Heart right ventricle (tissue), 16 donors: ENCODE measurements around the gene OR6B2. TPM values are rescaled to one million over a fixed set of nuclear protein-coding genes. Genes with fewer than 3 reads are reported as not detected.

Experiments used
- ATAC-seq, 8 donors: fragments of 200-7000 bp; cut with Tn5 transposase; one replicate each; pipeline ENCODE4 v1.9.1; 2020; ENCODE audit warnings: mild to moderate bottlenecking in 8 of 8, moderate library complexity in 8 of 8, moderate number of reproducible peaks in 1 of 8
- DNase-seq, 2 donors: peaks; one replicate each; pipeline ENCODE4 v3.0.0-alpha.2; 2020
- H3K27ac ChIP-seq, 10 donors: fragments of 200-600 bp; sonication (generic) in 2 of 10; one replicate each; pipeline versions ENCODE4 v1.5.0 to v1.8.0; 2020 to 2022; ENCODE audit warnings: mild to moderate bottlenecking in 3 of 10
- H3K27me3 ChIP-seq, 7 donors: fragments of 200-600 bp; one replicate each; pipeline ENCODE4 v1.8.0; 2021 to 2022; ENCODE audit warnings: mild to moderate bottlenecking in 2 of 7
- H3K36me3 ChIP-seq, 9 donors: fragments of 200-600 bp; sonication (generic) in 1 of 9; one replicate each; pipeline versions ENCODE4 v1.5.0 to v1.8.0; 2020 to 2022; ENCODE audit warnings: mild to moderate bottlenecking in 2 of 9
- H3K4me1 ChIP-seq, 9 donors: fragments of 200-600 bp; sonication (generic) in 1 of 9; one replicate each; pipeline versions ENCODE4 v1.5.0 to v1.8.0; 2020 to 2022; ENCODE audit warnings: mild to moderate bottlenecking in 4 of 9
- H3K4me3 ChIP-seq, 10 donors: fragments of 200-600 bp; sonication (generic) in 2 of 10; one replicate each; pipeline versions ENCODE4 v1.5.0 to v1.8.0; 2020 to 2022; ENCODE audit warnings: mild to moderate bottlenecking in 7 of 10, moderate library complexity in 2 of 10
- H3K9me3 ChIP-seq, 11 donors: fragments of 200-600 bp in 10 of 11; sonication (generic) in 2 of 11; one replicate each; pipeline versions ENCODE4 v1.5.0 to v1.8.0; 2013 to 2022; ENCODE audit warnings: mild to moderate bottlenecking in 2 of 11, control low read depth in 1 of 11, moderate library complexity in 1 of 11
- CTCF ChIP-seq, 9 donors: fragments of 200-600 bp; sonication (generic) in 2 of 9; IDR thresholded peaks; one replicate each; pipeline versions ENCODE4 v1.5.0 to v1.8.0; 2021 to 2022; ENCODE audit warnings: antibody characterized with exemption in 9 of 9, mild to moderate bottlenecking in 5 of 9, moderate library complexity in 1 of 9
- WGBS, 2 donors: extraction: QIAGEN DNeasy Blood & Tissue Kit; methylation state at CpG; one replicate each; pipeline ENCODE4 v1.1.7; 2013; ENCODE audit warnings: inconsistent platforms in 1 of 2; 5-methylcytosine and 5-hydroxymethylcytosine counted together
- intact Hi-C, 10 donors: fragments of 100-400 bp; cut with DNase I; formaldehyde crosslinking; loops; one replicate each; pipeline versions ENCODE4 v1.11.1 to v1.14.2; 2022
- polyA plus RNA-seq, 2 donors: library from polyadenylated mRNA; stranded (reverse); fragments of 200-250 nt; gene quantifications; one replicate each; pipeline ENCODE4 v1.2.3, GENCODE V29; 2013
- total RNA-seq, 10 donors: library from RNA; stranded (reverse); fragmentation: NEBNext Ultra II Directional in 3 of 10; extraction: Animal tissue kit (Norgen Biotek cat#: 25700) in 3 of 10; gene quantifications; one replicate each; pipeline versions ENCODE4 v1.2.1 to v1.2.4, GENCODE V29; 2021 to 2023
- donor health status: Arrhythmogenic right ventricular cardiomyopathy.
- donor health status: ischemic (EF 13 %, LVEDD 7.1; RV severe dilation, severe dysfunction).
- donor health status: healthy with polysubstance abuse.
- donor health status: DM: no; HTN: yes; CAD: no.
- donor health status: DM: no; HTN: no; CAD: no.
- donor health status: ischemic (EF 25% LVEDD 6.9; RV normal size, moderate dysfunction).
- donor health status: ischemic (EF 25% LVEDD 5.7; RV mildly dilated, moderate dysfunction).
- donor health status: healthy.
- donor health status: DM: yes; HTN: yes; CAD: no.
- donor health status: Ischemic cardiomyopathy.
- donor health status: ischemic (EF 35%, LVEDD 5.7; RV mildly dilated, moderate dysfunction).
- donor health status: nonischemic (EF 11% LVEDD 7.7; RV severe dilation, severe dysfunction).
- donor health status: DM: yes; HTN: yes; CAD: no.
- donor health status: PGD.
- donor health status: ischemic (EF 29% LVEDD 5.4; RV normal size, mild dysfunction).
- donor health status: nonischemic (EF 23%, LVEDD 6.1; RV moderate dilation, normal function).

Gene OR6B2
- total and polyA plus RNA-seq, 12 donors: not detected

DNA sequence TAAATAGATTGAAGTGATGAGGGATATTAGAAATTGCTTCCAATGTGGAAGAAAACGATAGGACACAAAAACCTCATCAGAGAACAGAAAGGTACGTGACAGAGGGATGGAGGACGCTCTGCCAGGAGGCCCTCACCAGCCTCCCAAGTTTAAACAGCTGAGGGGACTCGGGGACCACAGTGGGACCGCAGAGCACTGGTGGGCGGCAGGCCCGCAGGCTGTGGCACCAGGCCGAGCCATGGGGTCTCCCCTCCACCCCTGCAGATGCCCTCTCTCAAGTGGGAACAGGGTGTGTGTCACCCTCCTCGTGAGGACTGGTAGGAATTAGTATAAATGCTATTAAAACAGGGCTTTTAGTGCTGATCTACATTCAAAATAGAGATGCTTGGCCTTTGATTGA lies 15.9 kb downstream of the OR6B2 start:
- intact Hi-C loops: no loop called here
- no peaks in the 10 kb centered on the region for H3K9me3 ChIP-seq
- DNase-seq (no peak), ATAC-seq (peak in 1 of 8 donors; percentile 45)
- H3K27ac ChIP-seq: no peak overlapping the region
- peaks cover 0 to 100% (median 71%) of the 10 kb centered on the region in 9 donors for H3K36me3 ChIP-seq
- no peak for TF ChIP-seq CTCF (IDR thresholded peaks at IDR 0.05)
- WGBS, 2 donors: 95 to 97% methylated on average over 9 of the region's 9 CpGs
- no peaks in the 10 kb centered on the region for H3K27me3 ChIP-seq
- no peaks in the 10 kb centered on the region for H3K4me1 ChIP-seq
- H3K4me3 ChIP-seq: no peak overlapping the region

DNA sequence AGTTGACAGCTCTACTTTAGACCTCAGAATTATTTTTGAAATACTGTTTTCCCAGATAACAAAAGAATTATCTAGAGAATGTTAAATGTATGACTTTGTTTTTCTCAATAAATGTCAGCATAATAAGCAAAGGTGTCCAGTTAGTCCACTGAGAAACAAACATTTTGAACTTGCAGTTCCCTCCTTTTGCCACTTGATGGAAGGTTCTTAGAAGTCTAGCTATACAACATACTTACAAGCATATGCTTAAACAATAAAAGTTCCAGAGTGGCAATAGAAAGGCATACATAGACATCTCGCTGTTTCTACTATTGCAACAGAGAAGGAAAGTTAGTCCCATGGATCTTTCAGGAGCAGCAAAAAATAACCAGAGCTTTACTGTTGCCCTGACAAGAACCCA lies 16.9 kb downstream of the OR6B2 start:
- peak in 2 of 9 donors; percentile 12 to 16 for TF ChIP-seq CTCF (IDR thresholded peaks at IDR 0.05)
- intact Hi-C loops: no loop called here
- H3K27ac ChIP-seq: no peak overlapping the region
- ATAC-seq: no peak
- H3K36me3 ChIP-seq: peaks cover 0 to 100% (median 69%) of the 10 kb centered on the region in 9 donors
- no peak for DNase-seq
- no peaks in the 10 kb centered on the region for H3K4me1 ChIP-seq
- no peaks in the 10 kb centered on the region for H3K27me3 ChIP-seq
- no peaks in the 10 kb centered on the region for H3K9me3 ChIP-seq
- whole genome bisulfite sequencing, 2 donors: 98% methylated on average over 1 of the region's 1 CpG
- no peak overlapping the region for H3K4me3 ChIP-seq

GRCh38 chr2:240002983-240003382 lies 27.2 kb downstream of the OR6B2 start:
- H3K27me3 ChIP-seq: no peaks in the 10 kb centered on the region
- H3K9me3 ChIP-seq: no peaks in the 10 kb centered on the region
- ATAC-seq: no peak
- H3K27ac ChIP-seq: no peak overlapping the region
- peaks cover 0 to 3% (median 0%) of the 10 kb centered on the region in 9 donors for H3K4me1 ChIP-seq
- 86% methylated on average over 7 of the region's 7 CpGs for WGBS, 2 donors
- no peak for DNase-seq
- no peak overlapping the region for H3K4me3 ChIP-seq
- peaks cover 0 to 100% (median 70%) of the 10 kb centered on the region in 9 donors for H3K36me3 ChIP-seq
- intact Hi-C loops: no loop called here
- no peak for TF ChIP-seq CTCF (IDR thresholded peaks at IDR 0.05)

GRCh38 chr2:240000671-240001070 lies 29.6 kb downstream of the OR6B2 start:
- ATAC-seq: no peak
- no peak overlapping the region for H3K27ac ChIP-seq
- 94% methylated on average over 11 of the region's 11 CpGs for WGBS, 2 donors
- intact Hi-C loops: no loop called here
- peaks cover 0 to 7% (median 0%) of the 10 kb centered on the region in 9 donors for H3K4me1 ChIP-seq
- TF ChIP-seq CTCF (IDR thresholded peaks at IDR 0.05): no peak
- no peak for DNase-seq
- H3K27me3 ChIP-seq: no peaks in the 10 kb centered on the region
- no peaks in the 10 kb centered on the region for H3K9me3 ChIP-seq
- H3K4me3 ChIP-seq: no peak overlapping the region
- H3K36me3 ChIP-seq: peaks cover 0 to 99% (median 52%) of the 10 kb centered on the region in 9 donors
